NCI-H1048 (cell line): Measurements from ENCODE around the gene PARP6.

Experiments
- DNase-seq: peaks from one replicate; lab custom pipeline; 2025; lab: John Stamatoyannopoulos, UW

The PARP6 gene

DNA sequence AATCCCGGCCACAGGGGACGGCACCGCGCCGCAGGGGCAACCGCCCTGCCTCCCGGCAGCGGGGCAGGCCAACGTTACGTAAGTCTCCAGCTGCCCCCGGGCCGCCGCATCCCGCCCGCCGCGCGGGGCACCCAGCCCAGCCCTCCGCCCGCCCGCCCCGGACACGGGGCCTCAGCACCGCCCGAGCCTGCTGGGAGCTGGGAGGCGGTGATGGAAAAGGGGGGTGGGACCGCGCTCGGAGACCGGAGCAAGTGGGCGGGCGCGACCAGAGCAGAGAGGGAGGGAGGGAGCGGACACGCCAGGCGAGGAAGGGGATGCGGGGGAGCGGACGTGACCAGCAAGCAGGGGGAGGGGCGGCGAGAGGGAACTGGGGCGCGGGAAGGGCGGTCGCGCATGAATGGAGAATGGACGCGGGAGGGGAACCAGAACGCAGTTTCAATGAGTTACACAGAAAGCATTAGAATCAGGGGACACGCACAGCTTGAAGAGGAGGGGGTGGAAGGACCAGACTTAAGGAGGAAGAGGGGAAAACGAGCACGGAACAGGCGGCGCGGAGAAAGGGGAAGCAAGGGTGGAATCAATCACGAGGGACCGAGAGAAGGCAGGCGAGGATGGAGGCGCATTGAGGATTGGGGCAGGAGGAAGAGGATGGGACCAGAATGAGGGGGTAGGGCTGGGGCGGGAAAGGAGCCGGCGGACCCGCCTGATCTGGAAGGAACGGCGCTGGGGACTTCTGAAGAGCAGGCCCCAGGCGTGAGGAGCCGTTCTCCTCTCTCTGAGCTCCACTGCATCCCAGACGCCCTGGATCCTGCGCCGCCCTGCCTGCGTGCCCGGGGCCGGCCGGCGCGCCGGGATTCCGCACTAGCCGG, 41.9 kb downstream of the PARP6 start:
- peak; percentile 55 for DNase-seq

DNA sequence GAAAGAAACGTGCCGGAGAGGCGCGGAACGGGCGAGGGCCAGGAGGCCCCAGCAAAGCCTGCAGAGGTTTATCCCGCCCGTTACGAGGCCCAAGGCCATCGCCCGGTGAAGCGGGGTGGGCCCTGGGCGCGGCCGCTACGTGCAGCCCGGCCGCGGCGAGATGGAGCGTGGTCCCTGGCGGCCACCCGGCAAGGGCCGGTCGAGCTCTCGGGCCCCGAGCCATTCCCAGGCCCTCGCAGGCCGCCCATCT, 42.5 kb downstream of the PARP6 start:
- no peak for DNase-seq

DNA sequence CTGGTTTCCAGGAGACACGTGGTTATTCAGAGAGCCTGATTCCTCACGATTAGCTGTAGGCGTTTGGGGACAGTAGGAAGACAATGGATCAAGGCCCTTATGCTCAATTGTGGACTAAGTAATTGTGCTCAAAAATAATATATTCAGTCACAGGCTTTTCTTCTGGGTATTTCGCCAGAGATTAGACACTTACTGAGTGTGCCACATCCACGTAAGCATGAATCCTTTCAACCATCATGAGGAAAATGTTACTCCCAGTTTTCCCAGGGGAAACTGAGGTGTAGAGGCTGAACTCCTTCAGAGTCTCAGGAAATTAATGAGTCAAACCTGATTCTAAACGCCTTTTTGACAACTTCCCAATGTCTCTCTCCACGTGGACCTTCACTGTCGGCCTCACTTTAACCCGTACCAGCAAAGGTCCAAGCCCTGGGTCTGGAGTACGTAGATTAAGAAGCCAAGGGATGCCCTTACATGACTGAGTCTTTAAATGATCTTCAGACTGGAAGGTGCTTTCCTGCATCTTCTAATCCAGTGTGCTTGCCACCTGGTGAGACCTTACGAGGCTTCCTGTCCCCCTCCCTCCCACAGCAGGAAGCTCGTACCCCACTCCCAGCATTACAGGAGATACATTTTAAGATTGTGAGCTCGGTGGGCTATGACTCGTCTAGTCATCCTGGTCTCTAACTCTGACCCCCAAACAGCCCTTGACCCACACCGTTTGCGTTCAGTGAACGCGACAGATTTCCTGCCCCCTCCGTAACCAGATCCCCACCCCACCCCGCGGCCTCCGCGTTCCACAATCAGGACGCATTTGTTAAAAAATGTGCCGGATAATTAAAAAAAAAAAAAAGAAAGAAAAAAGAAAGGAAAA, 43.0 kb downstream of the PARP6 start:
- no peak for DNase-seq

DNA sequence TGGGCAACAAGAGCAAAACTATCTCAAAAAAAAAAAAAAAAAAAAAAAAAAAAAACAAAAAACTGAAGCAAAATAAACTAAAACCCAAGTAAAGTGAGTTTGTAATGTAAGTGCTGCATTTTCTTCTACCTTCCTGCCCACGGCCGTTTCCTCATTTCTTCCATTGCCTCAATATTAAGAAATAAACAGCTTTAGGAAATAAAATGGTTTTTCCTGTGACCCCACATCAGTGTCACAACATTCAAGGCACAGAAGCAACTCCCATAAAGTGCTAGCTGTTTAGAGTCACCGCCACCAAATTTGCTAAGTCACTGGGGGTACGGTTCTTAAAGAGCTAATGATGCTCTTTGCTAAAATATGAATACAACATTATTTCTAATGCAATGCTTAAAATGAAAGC, 44.6 kb downstream of the PARP6 start:
- no peak for DNase-seq

DNA sequence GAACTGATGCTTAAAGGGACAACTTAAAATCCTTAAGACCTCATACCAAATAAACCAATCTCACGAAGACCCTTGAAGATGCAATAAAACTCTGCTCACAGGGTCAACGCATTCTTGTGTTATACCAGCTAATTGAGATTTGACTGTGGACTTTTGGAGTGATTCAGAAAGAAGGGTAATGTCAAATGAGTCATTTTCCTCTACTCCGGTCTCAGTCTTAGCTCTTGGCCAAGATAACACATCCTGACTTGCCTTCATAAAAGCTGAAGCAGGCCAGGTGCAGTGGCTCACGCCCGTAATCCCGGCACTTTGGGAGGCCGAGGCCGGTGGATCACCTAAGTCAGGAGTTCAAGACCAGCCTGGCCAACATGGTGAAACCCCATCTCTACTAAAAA, 45.2 kb downstream of the PARP6 start:
- DNase-seq, result no peak

DNA sequence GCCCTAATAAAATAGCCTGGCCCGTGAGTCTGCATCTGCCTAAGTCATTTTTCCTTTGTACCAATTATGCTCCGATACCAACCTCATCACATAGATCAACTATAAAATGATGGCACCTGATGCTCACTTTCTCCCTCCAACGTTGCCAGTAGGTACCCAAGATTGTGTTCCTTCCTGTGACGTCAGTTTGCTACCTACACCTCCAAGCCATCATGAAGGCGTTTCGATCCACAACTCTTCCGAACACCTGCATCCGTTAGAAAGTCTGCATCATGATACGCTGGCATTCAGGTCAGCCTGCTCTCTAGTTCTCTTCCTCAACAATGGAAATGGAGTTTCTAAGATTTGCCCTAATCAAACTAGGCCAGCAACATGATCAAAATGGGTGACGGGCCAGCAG, 49.1 kb downstream of the PARP6 start:
- DNase-seq, result no peak

DNA sequence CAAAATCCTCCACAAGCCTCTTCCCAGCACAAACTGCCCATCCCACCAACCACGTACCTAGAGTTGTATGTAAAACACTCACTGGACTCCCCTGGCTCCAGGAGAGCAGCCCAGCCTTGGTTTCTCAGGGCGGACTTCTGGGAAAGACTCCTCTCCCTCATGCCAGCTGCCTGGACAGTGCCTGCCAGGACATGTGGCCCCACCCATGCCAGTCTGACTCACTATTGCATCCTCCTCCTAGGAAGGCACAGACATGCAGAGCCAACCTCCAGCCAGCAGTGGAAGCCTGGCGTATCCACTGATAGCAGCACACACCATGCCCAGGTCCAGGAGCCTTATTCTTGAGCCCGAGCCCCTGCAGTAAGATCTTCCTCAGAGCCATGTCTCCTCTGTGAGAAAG, 50.0 kb downstream of the PARP6 start:
- no peak for DNase-seq

DNA sequence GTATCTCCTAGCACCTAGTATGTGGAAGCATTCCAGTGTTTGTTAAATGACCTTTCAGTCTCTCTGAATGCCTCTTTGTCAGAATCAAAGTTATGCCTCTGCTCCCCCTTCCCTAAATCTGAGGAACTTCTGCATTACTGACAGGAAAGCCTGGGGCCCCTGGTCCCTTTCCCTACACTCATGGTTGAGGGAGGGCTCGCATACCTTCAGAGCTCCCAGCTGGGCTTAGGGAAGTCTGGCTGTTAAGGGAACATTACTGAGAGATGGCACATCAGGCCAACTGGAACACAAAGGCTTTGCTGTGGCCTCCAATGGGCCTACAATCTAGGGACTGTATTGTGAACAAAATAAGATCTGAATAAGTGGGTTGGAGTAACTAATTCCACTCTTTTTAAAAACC, 51.7 kb downstream of the PARP6 start:
- no peak for DNase-seq

DNA sequence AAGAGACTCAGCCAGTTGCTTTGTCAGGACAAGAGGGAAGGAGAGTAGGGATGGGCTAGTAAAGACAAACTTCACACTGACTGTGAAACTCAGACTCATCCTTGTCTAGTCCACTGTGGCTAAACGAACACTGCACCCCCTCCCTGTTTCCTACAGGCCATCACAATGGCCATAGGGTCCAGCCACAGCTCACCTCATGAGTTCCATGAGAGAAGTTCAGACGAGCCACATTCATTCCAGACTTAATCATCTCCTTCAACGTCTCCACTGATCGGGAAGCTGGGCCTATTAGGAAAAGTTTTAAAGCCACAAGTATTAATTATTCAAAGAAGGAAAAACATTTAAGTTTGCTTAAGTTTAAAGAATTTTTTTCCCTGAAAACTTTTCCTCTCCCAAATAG, 55.1 kb downstream of the PARP6 start:
- DNase-seq, result no peak

DNA sequence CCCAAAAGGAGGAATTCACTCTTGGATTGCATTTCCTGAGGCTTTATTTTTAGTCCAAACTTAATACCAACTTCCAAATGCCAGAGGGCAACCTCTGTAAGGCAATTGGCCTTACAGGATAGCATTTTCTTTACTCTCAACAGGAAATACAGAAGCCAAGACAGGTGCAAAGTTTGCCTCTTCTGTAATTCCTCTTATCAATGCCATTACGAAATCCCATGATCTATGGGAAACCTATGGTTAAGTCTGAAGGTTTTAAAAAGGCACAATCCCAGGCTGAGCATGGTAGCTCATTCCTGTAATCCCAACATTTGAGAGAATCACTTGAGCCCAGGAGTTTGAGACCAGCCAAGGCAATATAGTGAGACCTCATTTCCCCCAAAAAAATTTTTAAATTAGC, 56.3 kb downstream of the PARP6 start:
- no peak for DNase-seq

DNA sequence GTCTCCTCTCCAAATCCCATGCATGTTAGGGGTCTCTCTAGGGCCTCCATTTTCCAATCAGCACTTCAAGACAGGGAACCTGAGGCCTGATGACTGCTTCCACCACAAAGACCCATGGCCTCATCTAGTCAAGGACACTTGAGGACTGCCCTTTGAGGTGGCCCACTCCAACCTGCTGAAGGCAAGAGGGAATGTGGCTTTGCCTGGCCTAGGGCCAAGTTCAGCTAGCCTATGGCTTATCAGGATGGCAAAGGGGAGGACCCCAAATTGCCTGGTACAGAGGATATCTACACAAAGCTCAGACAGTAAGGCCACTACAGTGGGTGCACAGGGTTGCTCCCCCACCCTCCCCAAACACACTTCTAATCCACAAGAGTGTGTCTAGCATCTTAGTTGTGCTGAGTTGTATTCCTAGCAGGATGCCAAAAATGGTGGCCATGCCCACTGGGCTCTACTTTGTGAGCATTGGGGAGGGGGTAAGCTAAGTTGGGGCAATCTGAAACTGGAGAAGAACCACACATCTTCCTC, 64.7 kb downstream of the PARP6 start:
- DNase-seq, result no peak

DNA sequence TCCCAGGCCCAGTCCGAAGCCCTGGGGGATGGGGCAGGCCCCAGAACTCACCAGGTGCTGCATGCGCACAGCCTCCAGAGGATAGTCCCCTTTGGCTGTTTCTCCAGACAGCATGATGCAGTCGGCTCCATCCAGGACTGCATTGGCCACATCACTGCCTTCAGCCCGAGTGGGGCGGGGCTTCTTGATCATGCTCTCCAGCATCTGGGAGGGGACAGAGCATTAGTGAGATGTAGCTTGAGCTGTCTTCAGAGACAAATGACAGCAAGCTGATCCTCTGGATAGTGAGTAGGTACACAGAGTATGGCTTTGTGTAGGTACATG, 65.7 kb downstream of the PARP6 start:
- no peak for DNase-seq

DNA sequence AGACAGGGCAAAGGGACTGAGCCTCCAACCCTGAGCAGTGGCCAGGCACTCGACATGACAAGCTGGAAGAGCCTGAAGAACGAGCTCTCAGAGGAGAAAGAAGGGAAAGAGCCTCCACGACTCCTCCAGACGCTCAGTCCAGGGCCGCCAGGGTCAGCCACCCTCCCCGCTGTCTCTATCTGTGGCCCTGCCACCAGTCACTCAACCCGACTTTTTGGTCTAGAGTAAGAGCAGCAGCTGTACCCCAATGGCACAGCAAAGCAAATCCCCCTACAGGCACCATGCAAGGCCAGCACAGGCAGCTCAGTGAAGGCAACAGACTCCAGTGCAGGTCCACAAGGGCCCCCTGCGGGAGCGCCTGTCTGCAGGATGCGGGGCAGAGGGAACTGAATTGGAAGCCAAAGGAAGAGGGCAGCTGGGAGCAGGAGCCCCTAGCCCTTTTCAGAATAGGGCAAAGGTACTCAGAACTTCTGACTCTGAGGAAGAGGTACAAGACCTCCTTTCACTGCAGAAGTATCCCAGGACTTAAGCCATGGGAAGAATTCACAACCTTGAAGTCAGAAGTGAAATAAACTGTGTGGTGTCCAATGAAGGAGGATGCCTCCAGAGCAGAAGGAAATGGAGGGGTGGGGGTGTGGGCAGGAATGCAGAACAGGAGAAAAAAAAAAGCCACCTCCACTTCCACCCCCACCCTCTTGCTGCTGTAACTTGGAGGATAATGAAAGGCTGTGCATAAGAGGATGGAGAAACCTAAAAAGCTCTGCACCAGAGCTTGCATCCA, 66.3 kb downstream of the PARP6 start:
- no peak for DNase-seq

DNA sequence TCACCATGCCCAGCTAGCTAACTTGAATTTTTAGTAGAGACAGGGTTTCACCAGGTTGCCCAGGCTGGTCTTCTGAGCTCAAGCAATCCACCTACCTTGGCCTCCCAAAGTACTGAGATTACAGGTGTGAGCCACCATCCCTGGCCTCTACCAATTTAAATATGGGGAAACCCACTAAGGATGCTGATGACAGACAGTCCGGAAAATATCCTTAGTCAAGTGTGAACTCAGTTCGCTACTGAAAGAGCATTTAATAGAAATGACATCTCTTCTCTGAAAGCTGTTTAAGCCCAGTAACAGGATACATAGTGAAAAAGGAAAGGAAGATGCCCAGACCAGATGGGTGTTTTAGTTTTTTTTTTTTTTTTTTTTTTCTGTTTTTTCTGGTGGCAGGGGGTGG, 67.1 kb downstream of the PARP6 start:
- no peak for DNase-seq

DNA sequence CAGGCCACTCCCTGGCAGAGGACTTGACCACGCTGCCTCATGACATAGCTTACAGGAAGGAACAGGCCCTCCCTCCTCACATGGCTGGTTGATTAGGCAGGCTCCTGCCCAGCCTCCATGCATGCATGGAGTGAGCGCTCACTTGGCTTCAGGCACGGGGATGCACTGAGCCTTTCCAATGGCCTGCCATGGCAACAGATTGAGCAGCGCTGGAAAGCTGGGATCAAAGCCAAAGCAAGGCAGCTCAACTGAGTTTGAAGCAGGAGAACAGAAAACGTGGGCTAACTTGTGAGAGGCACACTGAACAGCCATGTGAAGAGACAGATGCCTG, 68.9 kb downstream of the PARP6 start:
- DNase-seq, result no peak

DNA sequence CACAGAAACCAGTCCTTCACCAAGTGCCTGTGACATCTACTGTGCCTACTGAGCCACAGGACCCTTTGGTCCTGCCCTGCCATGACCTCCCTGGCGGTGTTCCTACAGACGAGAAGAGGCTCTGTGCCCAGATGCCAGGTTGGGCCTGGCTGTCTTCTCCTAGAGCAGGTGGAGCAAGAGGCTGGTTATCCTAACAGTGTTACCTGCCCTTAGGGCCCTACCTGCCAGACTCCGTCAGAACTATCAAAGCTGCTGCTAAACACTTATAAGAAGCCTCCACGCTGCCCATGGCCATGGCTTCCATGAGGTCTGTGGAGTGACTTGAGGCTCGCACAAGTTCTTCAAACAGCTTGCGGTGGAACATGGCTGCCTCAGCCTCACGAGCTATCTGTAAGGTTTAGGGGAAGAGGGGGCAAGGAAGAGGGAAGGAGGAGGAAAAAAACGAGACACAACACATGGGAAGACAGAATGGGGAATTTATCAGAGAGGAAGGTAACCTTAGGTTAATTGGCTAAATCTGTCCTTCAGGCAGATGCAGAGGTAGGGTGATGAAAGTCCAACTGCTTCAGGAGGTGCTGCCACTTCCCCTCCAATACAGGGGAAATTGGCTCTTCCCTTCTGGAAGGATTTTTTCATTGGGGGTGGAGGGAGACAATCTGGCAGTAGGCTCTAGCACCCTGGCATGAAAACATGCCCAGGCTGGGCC, 69.4 kb downstream of the PARP6 start:
- DNase-seq, result no peak

DNA sequence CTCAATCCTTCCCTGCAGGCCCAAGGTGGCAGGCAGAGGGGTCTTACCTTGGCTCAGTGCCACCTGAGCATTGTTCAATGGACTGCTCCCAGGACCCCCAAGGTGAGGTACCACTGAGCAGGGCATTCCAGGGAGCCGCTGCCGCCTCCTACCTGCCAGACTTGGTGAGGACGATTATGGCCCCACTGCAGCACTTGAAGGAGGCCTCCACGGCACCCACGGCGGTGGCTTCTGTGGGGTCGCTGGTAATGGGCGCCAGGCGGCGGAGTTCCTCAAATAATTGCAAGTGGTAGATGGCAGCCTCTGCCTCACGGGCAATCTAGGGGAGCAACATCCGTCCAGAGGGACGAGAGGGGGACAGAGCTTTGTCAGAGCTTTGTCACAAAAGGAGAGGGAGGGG, 70.1 kb downstream of the PARP6 start:
- no peak for DNase-seq

DNA sequence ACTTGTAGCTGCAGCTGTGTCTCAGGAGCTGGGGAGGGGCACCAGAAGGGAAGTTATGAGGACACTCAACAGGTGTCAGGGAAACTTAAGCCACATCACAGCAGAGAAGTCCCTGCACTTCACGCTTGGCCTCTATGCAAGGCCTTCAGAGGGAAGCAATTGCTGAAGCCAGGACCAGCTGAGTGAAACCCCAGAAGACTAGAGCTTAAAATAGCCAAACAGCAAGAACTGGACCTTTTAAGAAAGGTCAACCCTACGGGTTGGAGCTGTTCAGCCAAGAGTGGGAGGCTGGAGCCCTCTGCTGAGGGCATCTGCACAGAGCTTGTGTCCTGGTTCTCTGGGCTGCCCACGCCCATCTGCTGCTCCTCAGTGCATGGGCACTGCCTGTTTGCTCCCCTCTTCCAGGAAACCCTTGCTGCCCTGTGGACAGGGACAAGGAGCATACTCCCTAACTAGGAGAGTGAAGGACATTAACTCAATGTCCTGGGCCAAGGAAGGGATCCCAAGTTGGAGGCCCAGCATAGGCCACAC, 70.9 kb downstream of the PARP6 start:
- DNase-seq, result no peak

DNA sequence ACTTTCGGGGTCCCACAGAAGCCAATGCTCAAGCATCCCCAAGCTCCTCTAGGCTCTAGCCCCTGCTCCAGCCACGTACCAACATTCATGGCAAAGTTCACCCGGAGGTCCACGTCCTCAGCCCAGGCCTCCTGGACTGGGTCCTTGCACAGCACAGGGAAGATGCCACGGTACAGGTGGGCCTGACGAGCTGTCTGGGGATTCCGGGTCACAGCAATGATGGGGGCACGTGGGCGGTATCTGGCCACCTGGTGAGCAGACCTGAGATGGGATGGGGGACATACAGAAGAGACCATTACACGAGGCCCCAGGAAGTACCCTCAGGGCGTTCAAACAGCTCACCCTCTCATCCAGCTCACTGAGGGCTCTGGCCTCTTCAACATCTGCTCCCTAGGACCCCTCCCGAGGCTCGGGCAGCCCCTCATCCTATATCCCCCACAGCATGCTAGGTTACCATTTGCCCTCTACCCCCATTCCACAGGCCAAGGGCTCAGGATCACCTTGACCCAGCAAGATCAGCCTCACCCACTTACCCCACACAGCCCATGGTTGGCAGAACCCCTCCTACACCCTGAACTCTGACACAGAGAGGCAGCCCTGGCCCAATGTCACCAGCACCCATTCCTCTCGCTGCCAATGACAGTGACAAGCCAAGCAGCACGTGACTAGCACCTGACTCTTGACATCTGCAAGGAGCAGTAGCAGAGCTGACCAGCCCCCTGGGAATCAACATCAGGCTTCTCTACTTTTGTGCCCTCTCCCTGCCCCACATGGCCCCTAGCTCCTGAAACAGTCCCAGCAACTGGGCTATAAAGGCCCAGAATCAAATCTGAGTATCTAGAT, 71.7 kb downstream of the PARP6 start:
- no peak for DNase-seq

DNA sequence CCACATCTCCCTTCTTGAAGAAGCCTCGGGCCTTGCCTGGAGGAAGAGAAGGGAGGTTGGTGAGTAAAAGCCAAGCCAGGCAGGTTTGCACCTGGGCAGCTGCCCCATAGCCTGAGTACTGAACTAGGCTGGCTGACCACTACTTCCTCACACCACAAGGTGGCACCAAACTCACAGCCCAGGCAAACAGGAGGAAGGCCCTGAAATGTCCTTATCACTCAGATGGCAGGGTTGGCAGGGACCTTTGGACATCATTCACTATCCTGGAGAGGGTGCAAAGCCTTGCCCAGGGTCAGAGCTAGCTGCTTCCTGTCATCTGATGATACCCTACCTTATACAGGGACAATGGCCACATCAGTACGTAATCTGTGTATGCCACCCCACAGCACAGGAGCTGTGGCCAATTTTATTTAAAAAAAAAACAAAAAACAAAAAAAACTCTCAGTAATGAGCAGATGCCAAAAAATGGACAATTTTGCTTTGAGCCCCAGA, 72.6 kb downstream of the PARP6 start:
- DNase-seq, result peak; percentile 25

DNA sequence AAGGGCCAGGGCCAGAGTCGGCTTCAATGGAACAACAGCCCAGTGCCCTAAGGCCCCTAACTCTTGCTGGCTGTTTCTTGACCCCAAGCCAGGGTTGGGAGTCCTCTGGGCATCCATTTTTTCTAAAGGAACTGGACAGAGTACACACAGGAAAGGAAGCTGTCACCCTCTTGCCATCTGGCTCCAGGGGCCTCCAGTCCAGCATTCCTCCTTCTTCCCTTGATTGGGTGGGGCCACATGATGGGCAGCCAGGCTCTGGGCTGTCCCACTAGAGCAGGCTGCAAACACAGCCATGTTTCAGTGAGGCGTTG, 73.2 kb downstream of the PARP6 start:
- DNase-seq, result no peak
